NCI-H2227 (cell line): ENCODE measurements around the gene CCDC146.
"Not testable (repeated sequence)": the region's sequence is repeated elsewhere in the genome, so short reads cannot be mapped to it uniquely, and the experiment has no call there.

Source experiments
- DNase-seq: peaks from one replicate; lab custom pipeline; 2025; ENCODE audit not compliant: unreplicated experiment; lab: John Stamatoyannopoulos, UW

The CCDC146 gene

DNA sequence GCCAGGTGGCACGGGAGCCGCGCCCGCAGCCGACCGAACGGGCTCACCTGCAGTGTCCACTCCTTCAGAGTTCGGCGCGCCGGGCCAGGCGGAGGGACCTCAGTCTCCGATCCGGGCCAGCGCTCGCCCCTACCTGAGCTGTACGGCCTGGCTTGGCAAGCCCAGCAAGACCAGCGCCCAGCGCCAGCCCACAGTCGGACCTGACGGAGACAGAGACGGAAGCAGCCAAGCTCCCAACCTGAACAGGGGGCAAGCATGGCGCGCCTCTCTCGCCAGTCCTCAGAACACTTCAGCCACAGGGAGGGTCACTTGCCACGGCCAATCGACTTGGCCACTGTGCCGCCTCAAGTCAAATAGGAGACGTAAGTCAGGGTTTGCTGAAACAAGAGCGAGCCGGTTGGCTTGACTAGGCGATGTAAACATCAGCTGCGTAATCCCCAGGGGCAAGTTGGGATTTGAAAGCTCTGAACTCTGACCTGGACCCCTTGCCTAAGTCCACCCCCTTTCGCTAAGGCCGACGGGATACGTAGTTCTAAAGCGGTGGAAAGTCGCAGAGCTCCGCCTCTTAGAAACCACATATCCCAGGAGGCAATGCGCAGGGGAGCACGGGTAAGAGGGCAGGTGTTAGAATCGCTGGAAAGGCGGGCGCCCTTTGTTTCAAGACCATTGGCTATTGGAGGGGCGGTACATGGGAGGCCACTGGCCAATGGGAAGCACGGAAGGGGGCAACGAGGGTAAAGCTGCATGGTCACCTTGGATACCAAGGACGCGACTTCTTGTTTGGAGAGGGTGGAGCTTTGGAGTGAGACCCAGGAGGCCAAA is at the start of gene CCDC146:
TSS of gene CCDC146 (plus strand) at position 756 of the 822 bp plus-strand sequence. CDS start 45,054 bp downstream, outside the sequence.
- peak; percentile 99 for DNase-seq

- not testable (repeated sequence) for DNase-seq
Observed at GRCh38 chr7:77074786-77075396, 47.5 kb upstream of the CCDC146 start.

DNA sequence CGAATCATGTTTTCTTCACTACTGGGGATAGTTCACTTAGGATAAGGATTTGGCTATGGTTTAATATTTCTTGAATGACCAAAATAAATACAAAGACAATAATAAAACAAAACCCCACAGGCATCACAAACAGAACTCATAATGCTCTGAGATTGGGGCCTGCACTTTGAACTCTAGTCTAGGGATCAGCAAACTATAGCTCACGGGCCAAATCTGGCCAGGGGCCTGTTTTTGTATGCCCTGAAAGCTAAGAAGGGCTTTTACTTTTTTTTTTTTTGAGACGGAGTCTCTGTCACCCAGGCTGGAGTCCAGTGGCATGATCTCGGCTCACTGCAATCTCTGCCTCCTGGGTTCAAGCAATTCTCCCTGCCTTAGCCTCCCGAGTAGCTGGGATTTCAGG is 45.4 kb upstream of the CCDC146 start:
- not testable (repeated sequence) for DNase-seq

DNA sequence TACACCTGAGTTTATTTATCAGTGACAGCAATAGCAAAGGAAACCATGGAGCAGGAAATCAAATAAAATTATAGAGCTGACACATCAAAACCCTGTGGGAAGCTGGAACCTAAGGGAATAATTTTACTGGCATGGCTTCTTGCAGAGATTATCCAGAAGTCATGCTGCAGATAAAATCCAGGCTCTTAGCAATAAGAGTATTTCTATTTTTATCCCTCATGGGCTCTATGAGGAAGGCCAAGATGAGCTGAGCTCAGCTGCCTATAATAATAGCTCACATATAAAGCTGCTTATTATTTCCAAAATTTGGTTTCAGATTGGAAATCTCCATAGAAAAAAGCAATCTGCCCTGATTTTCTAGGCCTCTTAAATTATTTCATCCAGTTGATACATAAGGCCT is 43.3 kb upstream of the CCDC146 start:
- DNase-seq: not testable (repeated sequence)

- not testable (repeated sequence) for DNase-seq
Observed at GRCh38 chr7:77079624-77080023, 42.8 kb upstream of the CCDC146 start.

GRCh38 chr7:77080236-77080635 is 42.2 kb upstream of the CCDC146 start:
- DNase-seq: not testable (repeated sequence)

DNA sequence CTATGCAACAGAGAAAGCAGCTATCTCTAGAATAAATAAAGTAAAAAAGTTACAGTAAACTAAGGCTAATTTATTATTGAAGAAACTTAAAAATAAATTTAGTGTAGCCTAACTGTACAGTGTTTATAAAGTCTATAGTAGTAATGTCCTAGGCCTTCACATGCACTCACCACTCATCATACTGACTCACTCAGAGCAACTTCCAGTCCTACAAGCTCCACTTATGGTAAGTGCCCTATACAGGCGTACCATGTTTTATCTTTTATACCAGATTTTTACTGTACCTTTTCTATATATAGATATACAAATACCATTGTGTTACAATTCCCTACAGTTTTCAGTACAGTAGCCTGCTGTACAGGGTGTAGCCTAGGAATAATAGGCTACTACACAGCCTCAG is 40.2 kb upstream of the CCDC146 start:
- not testable (repeated sequence) for DNase-seq

DNA sequence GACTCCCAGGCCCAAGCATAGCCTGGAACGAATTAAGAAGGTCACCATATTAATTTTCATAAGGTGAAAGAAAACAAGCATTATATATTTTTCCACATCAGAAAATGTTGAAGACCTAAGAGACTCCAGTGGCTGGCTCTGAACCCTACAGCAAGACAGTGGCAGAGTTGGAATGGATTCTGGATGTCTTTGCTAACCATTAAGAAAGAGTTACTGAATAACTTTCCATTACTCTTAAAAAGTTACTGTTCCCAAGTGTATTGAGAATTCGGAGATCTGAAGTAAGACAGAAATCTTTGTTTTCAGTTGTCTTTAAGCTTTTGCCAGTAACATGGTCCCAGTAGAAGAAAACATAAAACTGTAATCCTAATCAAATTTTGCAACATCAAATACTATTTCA is 30.1 kb upstream of the CCDC146 start:
- DNase-seq: not testable (repeated sequence)

DNA sequence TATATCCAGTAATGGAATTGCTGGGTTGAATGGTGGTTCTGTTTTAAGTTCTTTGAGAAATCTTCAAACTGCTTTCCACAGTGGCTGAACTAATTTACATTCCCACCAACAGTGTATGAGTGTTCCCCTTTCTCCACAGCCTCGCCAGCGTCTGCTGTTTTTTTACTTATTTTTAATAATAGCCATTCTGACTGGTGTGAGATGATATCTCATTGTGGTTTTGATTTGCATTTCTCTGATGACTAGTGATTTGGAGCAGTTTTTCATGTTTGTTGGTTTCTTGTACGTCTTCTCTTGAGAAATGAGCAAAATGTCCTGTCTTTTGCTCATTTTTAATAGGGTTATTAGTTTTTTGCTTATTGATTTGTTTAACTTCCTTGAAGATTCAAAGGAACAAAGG is 21.9 kb upstream of the CCDC146 start:
- not testable (repeated sequence) for DNase-seq

GRCh38 chr7:77101187-77101586 is 21.2 kb upstream of the CCDC146 start:
- not testable (repeated sequence) for DNase-seq

DNA sequence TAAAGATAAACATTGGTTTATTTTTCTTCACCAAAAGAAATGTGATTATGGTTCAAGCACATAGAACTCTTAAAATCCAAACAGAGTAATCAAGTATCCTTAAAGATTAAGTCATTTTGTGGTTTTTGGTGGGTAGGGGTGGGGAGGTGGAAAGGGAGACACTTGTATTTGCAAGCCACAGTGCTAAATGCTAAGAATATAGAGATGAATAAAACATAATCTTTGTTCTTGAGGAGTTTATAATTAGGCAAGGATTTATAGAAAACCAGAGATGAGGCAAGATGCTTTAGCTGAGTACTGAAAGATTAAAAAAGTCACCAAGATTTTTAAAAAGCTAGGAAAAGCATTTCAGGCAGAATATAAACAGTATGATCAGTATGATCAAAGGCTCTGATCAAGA is 19.7 kb upstream of the CCDC146 start:
- not testable (repeated sequence) for DNase-seq

- not testable (repeated sequence) for DNase-seq
Observed at GRCh38 chr7:77105904-77106303, 16.5 kb upstream of the CCDC146 start.

DNA sequence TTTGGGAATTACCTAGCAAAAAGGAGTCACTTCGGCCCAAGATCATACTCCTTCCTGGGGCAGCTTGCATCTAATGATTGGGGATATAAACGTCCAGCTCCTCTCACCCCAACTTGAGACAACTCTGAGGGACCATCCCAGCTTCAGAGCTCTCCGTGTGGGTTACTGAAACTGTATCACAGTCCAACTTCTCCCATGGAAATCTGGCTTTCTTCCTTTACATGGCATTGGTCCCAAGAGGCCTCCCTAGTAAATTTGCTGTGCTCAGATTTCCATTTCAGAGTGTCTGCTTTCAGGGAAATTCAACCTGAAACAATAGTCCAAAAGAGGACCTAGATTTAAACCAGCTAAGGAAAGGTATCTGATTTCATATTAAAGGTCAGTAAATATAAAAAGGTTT is 14.8 kb upstream of the CCDC146 start:
- DNase-seq: not testable (repeated sequence)

DNA sequence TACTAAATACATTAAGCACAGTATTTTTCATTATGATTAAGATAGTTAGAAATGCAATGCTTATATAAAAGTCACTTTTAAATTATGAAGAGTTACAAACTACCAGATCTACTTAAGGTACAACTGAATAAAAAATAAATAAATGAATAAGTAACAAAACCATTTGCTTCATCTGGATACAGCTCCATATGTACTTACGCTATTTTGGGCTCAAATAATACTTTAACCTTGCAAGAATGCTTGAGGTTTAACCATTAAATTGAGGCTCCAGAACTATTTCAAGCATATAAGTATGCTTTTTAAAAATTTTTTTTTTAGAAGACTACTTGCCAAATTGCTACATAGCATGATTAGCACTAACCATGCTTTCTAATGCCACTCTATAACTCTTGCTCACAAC is 14.1 kb upstream of the CCDC146 start:
- DNase-seq: not testable (repeated sequence)

- DNase-seq: peak; percentile 29
Observed at GRCh38 chr7:77112719-77113306, 9.6 kb upstream of the CCDC146 start.

DNA sequence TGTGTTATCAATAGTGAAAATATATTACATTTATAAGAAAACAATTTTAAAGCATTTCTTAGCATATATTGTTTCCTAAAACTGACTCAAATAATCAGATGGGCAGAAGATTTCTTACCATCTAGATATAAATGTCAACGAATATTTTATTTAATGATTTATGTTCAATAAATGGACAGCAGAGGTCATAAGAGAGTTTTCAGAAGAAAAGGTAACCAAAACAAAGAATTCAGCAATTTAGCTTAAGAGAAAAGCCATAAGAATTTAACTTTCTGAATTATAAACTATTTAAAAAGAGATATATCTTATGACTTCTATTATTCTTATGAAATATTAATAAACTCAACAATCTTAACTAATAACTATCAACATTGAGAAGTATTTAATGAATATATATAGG is 3.1 kb downstream of the CCDC146 start:
- not testable (repeated sequence) for DNase-seq

DNA sequence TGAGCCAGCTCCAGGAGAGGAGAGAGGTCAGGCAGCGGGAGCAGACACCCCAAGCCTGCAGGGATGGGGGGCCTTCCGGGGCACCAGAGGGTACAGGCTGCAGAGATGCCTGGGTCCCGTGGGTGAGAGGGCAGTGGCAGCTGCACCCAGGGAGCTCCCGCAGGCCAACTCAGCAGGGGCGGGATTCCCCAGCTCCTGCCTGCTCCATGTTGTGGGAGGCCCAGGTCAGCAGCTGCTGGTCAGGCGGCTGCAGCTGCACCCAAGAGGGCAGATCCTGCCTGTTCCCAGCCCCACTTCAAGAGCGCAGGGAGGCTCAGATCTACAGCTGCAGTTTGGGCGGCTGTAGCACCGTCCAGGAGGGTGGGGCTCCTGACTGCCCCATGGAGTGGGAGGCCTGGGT is 4.6 kb downstream of the CCDC146 start:
- peak; percentile 10 for DNase-seq

DNA sequence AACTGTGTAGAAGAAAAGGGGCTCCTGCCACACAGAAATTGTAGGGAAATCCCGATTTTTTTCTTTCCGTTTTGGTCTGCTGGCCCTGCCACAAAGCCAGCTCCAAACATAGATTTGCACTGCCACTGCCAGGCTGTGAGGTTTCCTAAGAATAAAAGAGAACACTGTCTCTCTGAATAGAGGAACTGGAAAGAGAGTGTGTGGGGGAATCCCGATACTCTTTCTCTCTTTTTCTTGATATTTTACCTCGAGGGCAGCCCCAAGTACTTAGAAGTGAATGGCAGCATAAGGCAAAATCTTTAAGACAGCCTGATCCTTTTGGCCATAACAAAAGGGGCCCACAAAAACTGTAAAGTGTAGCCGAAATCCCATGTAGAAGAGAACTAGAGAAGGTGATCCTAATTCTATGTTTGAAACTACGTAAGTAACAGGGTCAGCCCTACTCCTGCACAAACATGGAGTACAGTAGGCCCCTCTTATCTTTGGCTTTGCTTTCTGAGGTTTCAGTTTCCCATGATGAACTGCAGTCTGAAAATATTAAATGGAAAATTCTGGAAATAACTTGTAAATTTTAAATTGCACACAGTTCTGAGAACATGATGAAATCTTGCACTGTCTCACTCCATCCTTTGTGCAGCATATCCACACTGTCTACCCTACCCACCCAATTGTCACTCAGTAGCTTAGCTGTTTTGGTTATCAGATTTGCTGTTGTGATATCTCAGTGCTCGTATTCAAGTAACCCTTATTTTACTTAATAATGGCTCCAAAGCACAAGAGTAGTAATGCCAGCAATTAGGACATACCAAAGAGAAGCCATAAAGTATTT is 6.4 kb downstream of the CCDC146 start:
- not testable (repeated sequence) for DNase-seq

GRCh38 chr7:77131781-77132180 is 9.4 kb downstream of the CCDC146 start:
- not testable (repeated sequence) for DNase-seq

- not testable (repeated sequence) for DNase-seq
Observed at GRCh38 chr7:77138668-77139067, 16.3 kb downstream of the CCDC146 start.

DNA sequence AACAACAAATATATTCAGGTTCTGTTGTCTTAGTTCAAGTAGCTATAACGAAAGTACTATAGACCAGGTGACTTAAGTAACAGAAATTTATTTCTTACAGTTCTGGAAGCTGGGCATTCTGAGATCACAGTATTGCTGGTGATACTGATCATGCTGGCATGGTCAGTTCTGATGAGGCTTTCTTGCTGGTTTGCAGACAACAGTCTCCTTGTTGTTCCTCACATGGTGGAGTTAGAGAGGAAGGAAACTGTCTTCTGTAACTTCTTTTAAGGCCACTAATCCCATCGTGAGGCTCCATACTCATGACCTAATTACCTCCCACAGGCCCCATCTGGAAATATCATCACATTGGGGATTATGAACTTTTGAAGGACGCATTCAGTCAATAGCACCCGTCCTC is 17.9 kb downstream of the CCDC146 start:
- DNase-seq: not testable (repeated sequence)
